GM20000 (cell line): ENCODE data around the gene EIF4E2.

Experiments
- DNase-seq: peaks from one replicate; pipeline ENCODE4 v3.0.0; 2012; ENCODE audit warnings: low spot score
- CTCF ChIP-seq: IDR thresholded peaks from 2 replicates; pipeline ENCODE4 v1.5.1; 2012; ENCODE audit warnings: mild to moderate bottlenecking, control low read depth; ENCODE audit errors: extremely low read depth, missing control alignments

EIF4E2 gene

GRCh38 chr2:232550354-232551249, at the start of gene EIF4E2, which contains the start of gene TIGD1:
TSS of gene EIF4E2 (plus strand) at chr2:232550689. CDS start at chr2:232550725, 36 bp downstream.
TSS of gene TIGD1 (minus strand) at chr2:232550557. CDS start at chr2:232549882, 675 bp downstream.
- TF ChIP-seq CTCF = peak; percentile 8
- peak; percentile 99 for DNase-seq

GRCh38 chr2:232501331-232501771, 49.1 kb upstream of the EIF4E2 start:
- TF ChIP-seq CTCF = no peak
- no peak for DNase-seq

- no peak for DNase-seq
Observed at GRCh38 chr2:232501794-232502390, 48.6 kb upstream of the EIF4E2 start.

GRCh38 chr2:232502511-232502910, 48.0 kb upstream of the EIF4E2 start:
- no peak for TF ChIP-seq CTCF

More at GRCh38 chr2:232501794-232502390, 48.6 kb upstream of the EIF4E2 start:
- TF ChIP-seq CTCF = no peak

GRCh38 chr2:232502911-232503808, 47.3 kb upstream of the EIF4E2 start:
- DNase-seq = no peak
- TF ChIP-seq CTCF = no peak

More at GRCh38 chr2:232502511-232502910, 48.0 kb upstream of the EIF4E2 start:
- DNase-seq = no peak

- DNase-seq = no peak
- no peak for TF ChIP-seq CTCF
Observed at GRCh38 chr2:232503809-232504323, 46.6 kb upstream of the EIF4E2 start.
